Keratinocyte (primary cell): ENCODE data around the gene PHF8. TPM values are rescaled to one million over a fixed set of nuclear protein-coding genes. Genes with fewer than 3 reads are reported as not detected.

Source experiments
- DNase-seq: peaks from one replicate; pipeline ENCODE4 v3.0.0-alpha.2; 2011; ENCODE audit warnings: low read depth, missing footprints, low spot score
- FAIRE-seq: peaks from 2 replicates; lab custom pipeline; 2011; peaks lifted over from hg19 to GRCh38; lab: Jason Lieb, UNC
- H2AFZ ChIP-seq: 2 replicates; pipeline ENCODE4 v1.6.0; 2012; ENCODE audit warnings: low read length, control low read depth, inconsistent platforms; ENCODE audit not compliant: control insufficient read depth
- H3K27ac ChIP-seq: 2 replicates; pipeline ENCODE4 v1.5.1; 2011; ENCODE audit warnings: low read length; ENCODE audit not compliant: control insufficient read depth, insufficient read depth
- H3K27me3 ChIP-seq: 3 replicates; pipeline ENCODE4 v1.6.0; 2011; ENCODE audit warnings: low read length; ENCODE audit not compliant: control insufficient read depth, insufficient read depth; ENCODE audit errors: extremely low read depth
- H3K36me3 ChIP-seq, 2 experiments: 2 replicates in 1 of 2; 3 replicates in 1 of 2; pipeline ENCODE4 v1.5.1; 2011; ENCODE audit warnings: low read length in 2 of 2, mild to moderate bottlenecking in 1 of 2; ENCODE audit not compliant: control insufficient read depth in 2 of 2, insufficient read depth in 2 of 2; ENCODE audit errors: extremely low read depth in 1 of 2
- H3K4me1 ChIP-seq: 3 replicates; pipeline ENCODE4 v1.5.1; 2011; ENCODE audit warnings: low read length; ENCODE audit not compliant: control insufficient read depth, insufficient read depth; ENCODE audit errors: extremely low read depth
- H3K4me2 ChIP-seq: 3 replicates; pipeline ENCODE4 v1.6.0; 2011; ENCODE audit warnings: low read depth, low read length; ENCODE audit not compliant: control insufficient read depth, insufficient read depth; ENCODE audit errors: extremely low read depth
- H3K4me3 ChIP-seq, 3 experiments: fragments of 200-600 bp in 1 of 3; sonication (generic) in 1 of 3; 2 replicates in 2 of 3; 3 replicates in 1 of 3; pipeline ENCODE4 v1.5.1; 2011 to 2016; ENCODE audit warnings: low read length in 3 of 3, mild to moderate bottlenecking in 3 of 3, control low read depth in 2 of 3, inconsistent platforms in 1 of 3, low read depth in 1 of 3, mixed read lengths in 1 of 3, mixed run types in 1 of 3, moderate library complexity in 1 of 3; ENCODE audit not compliant: control insufficient read depth in 2 of 3, insufficient read depth in 2 of 3; ENCODE audit errors: extremely low read depth in 1 of 3
- H3K79me2 ChIP-seq: 2 replicates; pipeline ENCODE4 v1.6.0; 2012; ENCODE audit warnings: low read length; ENCODE audit not compliant: control insufficient read depth, insufficient read depth
- H3K9ac ChIP-seq: 3 replicates; pipeline ENCODE4 v1.6.0; 2011; ENCODE audit warnings: low read length; ENCODE audit not compliant: control insufficient read depth, insufficient read depth; ENCODE audit errors: extremely low read depth
- H3K9me1 ChIP-seq: 3 replicates; pipeline ENCODE4 v1.6.0; 2011; ENCODE audit warnings: low read length; ENCODE audit not compliant: control insufficient read depth, insufficient read depth; ENCODE audit errors: extremely low read depth
- H3K9me3 ChIP-seq: 2 replicates; pipeline ENCODE4 v1.5.1; 2012; ENCODE audit warnings: low read depth, low read length; ENCODE audit not compliant: control insufficient read depth
- H4K20me1 ChIP-seq: 3 replicates; pipeline ENCODE4 v1.6.0; 2011; ENCODE audit warnings: low read length; ENCODE audit not compliant: control insufficient read depth, insufficient read depth; ENCODE audit errors: extremely low read depth
- EZH2 ChIP-seq: IDR thresholded peaks from one replicate; pipeline ENCODE4 v1.6.1; 2012; ENCODE audit warnings: inconsistent platforms, mild to moderate bottlenecking, low read length, moderate library complexity
- dilution Hi-C: fragments of 300-500 bp; cut with MboI; formaldehyde crosslinking; loops from one replicate; pipeline ENCODE4 v1.7.0; 2020; ENCODE audit warnings: low sequenced_read_pairs; ENCODE audit not compliant: extremely low pct_ligation_motif_present
- polyA plus RNA-seq, 5 experiments: library from polyadenylated mRNA; depleted of rRNA in 3 of 5; stranded (reverse) in 3 of 5; stranded (forward) in 1 of 5; unstranded in 1 of 5; fragments of >200 nt; gene quantifications; 1 replicate in 1 of 5; 2 replicates in 3 of 5; 3 replicates in 1 of 5; pipeline versions ENCODE4 v1.2.1 to v1.2.3, GENCODE V29; 2011 to 2012; ENCODE audit warnings: missing spikeins in 2 of 5, low read depth in 1 of 5, low replicate concordance in 1 of 5
- TF ChIP-seq, protein P1 (sequence below), 3 experiments: IDR thresholded peaks in 1 of 3; conservative IDR thresholded peaks in 1 of 3; optimal IDR thresholded peaks in 1 of 3; 2 replicates in 2 of 3; 3 replicates in 1 of 3; pipeline versions ENCODE3 to v1.5.1; 2011; ENCODE audit warnings: low read length in 3 of 3, mild to moderate bottlenecking in 3 of 3, moderate library complexity in 2 of 3, control low read depth in 1 of 3, inconsistent platforms in 1 of 3; ENCODE audit not compliant: insufficient read depth in 2 of 3; ENCODE audit errors: extremely low read depth in 1 of 3

PHF8 gene
- polyA plus RNA-seq, 1 donor (not counting 4 experiments of a cell fraction or from before 2014, with no cell fraction given) = 5.9 TPM

DNA sequence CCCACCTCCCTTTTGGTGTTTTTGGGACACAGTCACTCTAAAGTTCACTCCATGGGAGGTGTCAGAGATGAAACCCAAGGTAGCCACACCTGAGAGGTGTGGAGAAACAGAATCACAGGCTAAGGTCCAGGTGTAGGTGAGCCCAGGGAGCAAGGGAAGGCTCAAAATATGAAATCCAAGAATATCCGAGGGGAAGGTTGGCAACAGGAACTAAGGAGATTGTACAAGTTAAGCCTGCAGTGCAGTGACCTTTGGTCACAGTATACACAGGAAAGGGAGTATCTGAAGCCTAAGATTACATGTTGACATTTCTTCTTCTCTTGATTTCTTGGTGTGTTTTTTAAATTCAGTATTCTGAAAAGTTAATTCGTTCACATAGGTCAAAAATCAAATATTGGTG lies 46.5 kb downstream of the PHF8 start:
- TF ChIP-seq, protein P1, sequence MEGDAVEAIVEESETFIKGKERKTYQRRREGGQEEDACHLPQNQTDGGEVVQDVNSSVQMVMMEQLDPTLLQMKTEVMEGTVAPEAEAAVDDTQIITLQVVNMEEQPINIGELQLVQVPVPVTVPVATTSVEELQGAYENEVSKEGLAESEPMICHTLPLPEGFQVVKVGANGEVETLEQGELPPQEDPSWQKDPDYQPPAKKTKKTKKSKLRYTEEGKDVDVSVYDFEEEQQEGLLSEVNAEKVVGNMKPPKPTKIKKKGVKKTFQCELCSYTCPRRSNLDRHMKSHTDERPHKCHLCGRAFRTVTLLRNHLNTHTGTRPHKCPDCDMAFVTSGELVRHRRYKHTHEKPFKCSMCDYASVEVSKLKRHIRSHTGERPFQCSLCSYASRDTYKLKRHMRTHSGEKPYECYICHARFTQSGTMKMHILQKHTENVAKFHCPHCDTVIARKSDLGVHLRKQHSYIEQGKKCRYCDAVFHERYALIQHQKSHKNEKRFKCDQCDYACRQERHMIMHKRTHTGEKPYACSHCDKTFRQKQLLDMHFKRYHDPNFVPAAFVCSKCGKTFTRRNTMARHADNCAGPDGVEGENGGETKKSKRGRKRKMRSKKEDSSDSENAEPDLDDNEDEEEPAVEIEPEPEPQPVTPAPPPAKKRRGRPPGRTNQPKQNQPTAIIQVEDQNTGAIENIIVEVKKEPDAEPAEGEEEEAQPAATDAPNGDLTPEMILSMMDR (optimal IDR thresholded peaks at IDR 0.05 in 1 of 3, IDR thresholded peaks at IDR 0.05 in 1 of 3, conservative IDR thresholded peaks at IDR 0.05 in 1 of 3; ENCODE audit: extremely low read depth in 1 of 3, insufficient read depth in 2 of 3, low read length in 3 of 3) = no peak
- no peak for TF ChIP-seq EZH2
- no peaks in the 10 kb centered on the region for H3K27me3 ChIP-seq
- H3K79me2 ChIP-seq = no peaks in the 10 kb centered on the region
- DNase-seq (no peak), FAIRE-seq (no peak)
- dilution Hi-C loops = no loop called here
- peaks cover 2 to 3% of the 10 kb centered on the region in 2 experiments for H3K36me3 ChIP-seq
- H3K4me2 ChIP-seq = no peak overlapping the region
- H3K27ac ChIP-seq = no peak overlapping the region
- H3K9me1 ChIP-seq = no peaks in the 10 kb centered on the region
- H2AFZ ChIP-seq = no peak overlapping the region
- H4K20me1 ChIP-seq = no peaks in the 10 kb centered on the region
- no peak overlapping the region for H3K4me3 ChIP-seq
- no peak overlapping the region for H3K9ac ChIP-seq
- H3K9me3 ChIP-seq = no peaks in the 10 kb centered on the region
- no peaks in the 10 kb centered on the region for H3K4me1 ChIP-seq

DNA sequence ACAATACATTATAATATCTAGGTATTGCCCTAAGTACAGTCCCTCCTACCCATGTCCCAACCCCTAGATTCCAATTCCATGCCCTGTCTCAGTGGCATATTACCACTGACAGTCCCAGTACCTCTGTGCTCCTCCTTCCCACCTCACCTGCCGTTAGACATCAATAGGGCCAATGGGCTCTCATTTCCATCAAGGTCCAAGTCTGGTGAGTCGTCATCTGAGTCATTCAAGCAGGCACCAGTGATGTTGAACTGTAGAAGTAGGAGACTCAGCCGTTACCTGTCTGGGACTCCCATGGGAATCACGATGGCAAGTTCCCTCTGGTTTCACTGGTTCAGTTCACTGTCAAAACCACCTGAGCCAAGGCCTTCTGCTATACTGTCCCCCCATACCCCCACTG lies 51.7 kb downstream of the PHF8 start:
- H3K4me1 ChIP-seq = no peaks in the 10 kb centered on the region
- no peak overlapping the region for H2AFZ ChIP-seq
- no peaks in the 10 kb centered on the region for H3K9me3 ChIP-seq
- no peaks in the 10 kb centered on the region for H3K27me3 ChIP-seq
- H3K9me1 ChIP-seq = no peaks in the 10 kb centered on the region
- no peaks in the 10 kb centered on the region for H3K79me2 ChIP-seq
- H3K4me3 ChIP-seq = no peak overlapping the region
- FAIRE-seq (peak; percentile 13), DNase-seq (no peak)
- H3K36me3 ChIP-seq = peaks cover 0 to 2% of the 10 kb centered on the region in 2 experiments
- dilution Hi-C loops = no loop called here
- no peak overlapping the region for H3K27ac ChIP-seq
- H3K4me2 ChIP-seq = no peak overlapping the region
- H3K9ac ChIP-seq = no peak overlapping the region
- no peaks in the 10 kb centered on the region for H4K20me1 ChIP-seq
- TF ChIP-seq, protein P1 (optimal IDR thresholded peaks at IDR 0.05 in 1 of 3, IDR thresholded peaks at IDR 0.05 in 1 of 3, conservative IDR thresholded peaks at IDR 0.05 in 1 of 3; ENCODE audit: extremely low read depth in 1 of 3, insufficient read depth in 2 of 3, low read length in 3 of 3) = no peak
- no peak for TF ChIP-seq EZH2
